Fibroblast of peridontal ligament (primary cell): ENCODE measurements around the gene PNMA1.
A peak's percentile ranks its signal among the peaks of the same experiment; 100 is the strongest.

Source experiments
- DNase-seq: peaks from one replicate; pipeline ENCODE4 v3.0.0-alpha.2; 2010; ENCODE audit errors: extremely low read depth

Gene PNMA1

DNA sequence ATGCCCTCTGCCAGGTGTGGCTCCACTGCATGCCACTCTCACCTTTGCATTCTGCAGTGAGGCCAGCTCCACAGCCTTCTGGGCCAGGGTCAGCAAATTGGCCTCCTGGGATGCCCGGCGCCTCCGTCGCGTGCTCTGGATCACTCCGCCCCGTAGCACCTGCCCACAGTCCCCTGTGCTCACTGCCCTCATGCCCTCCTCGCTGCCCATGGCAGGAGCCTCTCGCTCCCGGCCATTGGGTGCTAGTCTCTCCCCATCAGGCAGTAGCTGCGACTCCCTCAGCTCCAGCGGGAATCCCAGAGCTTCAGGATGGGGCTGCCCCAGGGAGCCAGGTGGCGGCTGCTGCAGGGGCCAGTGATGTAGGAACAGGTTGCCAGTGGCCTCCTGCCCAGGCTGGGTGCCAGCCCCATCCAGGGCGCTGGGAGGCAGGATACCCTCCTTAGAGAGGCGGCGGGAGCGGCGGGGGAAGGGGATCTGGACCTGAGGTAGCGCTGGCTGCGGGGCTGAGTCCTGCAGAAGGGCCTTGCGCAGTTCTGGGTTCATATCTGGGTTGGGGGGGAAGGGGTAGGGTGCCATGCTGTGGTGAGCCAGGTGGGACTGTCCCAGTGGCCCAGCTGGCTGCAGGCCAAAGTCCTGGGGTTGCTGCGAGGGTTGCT, 24.5 kb upstream of the PNMA1 start:
- no peak for DNase-seq

GRCh38 chr14:73736842-73737241, 22.7 kb upstream of the PNMA1 start:
- DNase-seq = no peak

GRCh38 chr14:73732006-73732405, 17.8 kb upstream of the PNMA1 start:
- DNase-seq = no peak

- DNase-seq = no peak
These were observed 16.9 kb upstream of the PNMA1 start for GRCh38 chr14:73731111-73731510.

DNA sequence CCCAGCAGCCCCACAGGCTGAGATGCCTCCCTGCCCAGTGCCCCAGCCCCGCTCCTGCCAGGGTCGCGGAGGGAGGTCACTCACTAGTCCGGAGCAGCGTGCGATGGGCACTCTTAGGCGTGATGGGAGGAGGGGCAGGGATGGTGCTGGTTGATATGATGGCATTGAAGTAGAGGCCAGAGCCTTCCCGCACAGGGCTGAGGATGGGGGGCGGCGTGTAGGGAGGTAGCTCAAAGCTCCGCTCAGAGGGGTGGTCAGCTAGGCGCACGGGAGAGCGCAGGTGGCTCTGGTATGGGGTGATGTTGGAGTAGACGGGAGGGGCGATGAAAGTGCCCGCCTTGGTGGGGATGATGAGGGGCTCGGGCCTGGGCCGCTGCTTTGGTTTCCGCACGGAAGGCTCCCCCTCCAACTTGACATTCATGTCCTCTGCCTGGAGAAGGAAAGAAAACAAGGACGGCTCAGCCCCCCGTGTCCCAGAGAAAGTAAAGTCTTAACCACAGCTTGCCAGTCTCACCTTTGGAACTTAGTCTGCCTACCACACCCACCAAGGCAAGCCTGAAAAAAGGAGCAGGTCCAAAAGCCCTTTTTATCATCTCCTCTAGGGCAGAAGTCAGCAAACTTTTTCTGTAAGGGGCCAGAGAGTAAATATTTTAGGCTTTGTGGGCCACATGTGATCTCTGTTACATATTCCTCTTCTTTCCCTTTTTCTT, 15.5 kb upstream of the PNMA1 start:
- no peak for DNase-seq

DNA sequence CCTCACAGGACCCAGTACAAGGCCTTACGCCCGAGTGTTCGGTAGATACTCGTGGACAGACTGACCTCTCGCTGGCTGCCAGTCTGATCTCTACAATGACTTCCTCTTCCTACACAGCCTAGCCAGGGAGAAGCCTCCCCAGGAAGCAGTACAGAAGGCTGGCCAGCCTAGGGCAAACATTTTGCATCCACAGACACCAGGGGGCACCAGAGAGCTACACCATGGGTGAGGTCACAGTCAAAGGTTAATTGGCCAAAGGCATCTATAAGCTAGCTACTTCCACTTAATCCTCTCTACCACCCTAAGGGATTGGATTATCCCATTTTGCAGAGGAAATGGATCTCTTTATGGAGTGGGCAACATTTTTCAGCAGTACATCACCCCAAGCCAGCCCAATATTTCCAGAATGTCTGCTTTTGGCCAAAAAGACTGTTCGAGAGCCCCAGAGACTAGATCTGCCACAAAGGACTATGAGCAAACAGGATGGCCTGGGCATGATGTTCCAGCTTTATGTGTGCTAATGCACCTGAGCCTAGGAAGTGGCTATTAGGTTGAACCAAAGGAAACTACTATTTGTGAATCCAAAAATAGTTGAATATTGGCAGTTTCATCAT, 14.6 kb upstream of the PNMA1 start:
- DNase-seq = peak; percentile 80

GRCh38 chr14:73727166-73727565, 13.0 kb upstream of the PNMA1 start:
- DNase-seq = no peak

DNA sequence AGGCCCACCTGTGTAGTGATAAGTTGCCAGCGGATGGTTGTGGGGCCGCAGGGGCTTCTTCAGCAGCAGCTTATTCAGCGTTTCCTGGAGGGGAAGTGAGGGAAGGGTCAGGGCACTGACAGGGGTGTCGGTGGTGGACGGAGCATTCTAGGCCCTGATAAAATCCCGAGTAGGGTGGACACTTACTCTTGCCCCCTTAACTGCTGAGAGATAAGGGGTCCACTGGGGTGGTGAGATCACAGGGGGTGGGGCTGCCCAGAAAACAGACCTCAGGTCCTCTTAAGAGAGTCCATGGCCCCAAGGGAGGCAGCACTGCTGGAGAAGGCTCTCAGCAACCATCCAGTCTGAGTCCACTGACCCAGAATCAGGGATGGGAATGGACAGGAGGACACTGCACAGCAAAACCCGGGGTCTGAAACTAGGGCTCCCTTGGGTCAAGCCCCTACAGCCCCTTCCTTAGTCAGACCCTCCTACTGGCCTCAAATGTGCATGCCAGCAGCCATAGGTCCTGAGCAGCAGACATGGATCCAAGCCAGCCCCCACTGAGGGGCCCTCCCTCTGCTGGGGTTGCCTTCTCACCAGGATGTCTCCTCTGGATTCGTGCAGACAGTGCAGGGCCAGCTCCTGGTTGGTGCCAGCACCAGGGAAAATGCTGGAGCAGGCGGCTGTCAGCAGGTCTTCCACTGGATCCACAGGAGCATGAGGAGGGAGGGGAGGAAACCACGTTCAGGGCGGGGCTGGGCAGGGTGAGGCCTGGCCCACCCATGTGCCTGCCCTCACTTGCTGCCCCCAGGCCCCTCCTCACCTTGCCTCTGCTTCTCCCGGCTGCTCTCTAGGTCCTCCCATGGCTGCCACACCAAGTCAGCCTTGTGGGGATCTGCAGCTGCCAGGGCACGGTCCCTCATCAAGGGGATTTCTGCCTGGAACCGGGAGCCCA, 12.1 kb upstream of the PNMA1 start:
- DNase-seq = no peak

DNA sequence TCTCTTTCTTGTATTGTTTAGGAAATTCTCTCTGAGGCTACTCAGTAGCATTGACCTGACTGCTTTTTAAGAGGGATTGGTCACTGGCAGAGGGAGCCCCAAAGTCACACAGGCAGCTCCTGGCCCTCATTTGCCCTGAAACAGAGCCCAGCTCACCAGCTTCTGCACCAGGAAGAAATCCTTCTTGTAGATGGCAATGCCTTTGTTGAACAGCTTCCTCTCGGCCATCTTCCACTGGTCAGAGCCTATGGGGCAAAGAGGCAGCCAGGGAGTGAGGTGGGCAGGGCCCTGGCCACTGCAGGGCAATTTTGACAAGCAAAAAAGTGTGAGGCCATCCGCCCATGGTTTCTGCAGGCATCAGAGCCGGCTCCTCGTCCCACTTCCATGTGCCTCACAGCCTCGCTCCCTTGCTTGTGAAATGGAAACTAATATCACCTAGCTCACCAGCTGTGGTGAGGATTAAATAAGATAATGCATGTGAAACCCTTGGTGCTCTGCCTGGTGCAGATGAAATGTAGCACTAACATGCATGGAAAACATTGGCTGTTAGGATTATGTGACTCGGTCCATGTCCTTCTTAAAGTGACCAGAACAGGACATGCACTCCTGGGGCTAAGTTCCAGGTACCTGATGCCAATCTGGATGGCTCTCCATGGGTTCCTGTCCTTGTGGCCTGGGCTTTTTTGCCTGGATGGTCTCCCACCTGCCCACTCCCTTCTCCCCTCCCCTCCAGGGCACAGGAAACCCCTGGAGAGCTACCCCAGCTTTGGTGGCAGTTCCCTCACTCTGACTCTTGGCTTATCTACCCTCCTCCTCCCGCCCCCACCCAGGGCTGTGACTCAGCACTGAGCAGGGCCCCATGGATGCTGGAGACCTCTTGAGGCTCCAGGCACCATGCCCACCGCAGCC, 11.2 kb upstream of the PNMA1 start:
- DNase-seq = no peak

DNA sequence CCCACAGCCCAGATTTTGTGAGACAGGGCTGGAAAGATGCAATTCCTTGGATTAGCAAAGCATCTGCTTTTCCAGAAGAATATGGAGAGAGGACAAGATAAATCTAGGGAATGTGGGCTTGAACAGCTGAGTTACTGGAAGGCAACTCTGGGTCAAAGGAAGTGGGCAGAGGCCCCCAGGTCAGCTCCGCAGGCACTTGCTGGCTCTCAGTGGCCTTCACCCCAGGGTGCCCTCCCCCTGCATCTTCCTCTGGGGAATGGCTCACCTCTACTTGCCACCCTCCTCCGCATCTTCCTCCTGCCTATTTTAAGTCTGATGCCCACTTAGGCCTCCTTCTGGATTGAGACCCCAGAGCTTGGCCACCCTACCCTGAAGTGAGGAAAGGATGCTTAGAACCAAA, 10.5 kb upstream of the PNMA1 start:
- no peak for DNase-seq

GRCh38 chr14:73723797-73724661, 9.8 kb upstream of the PNMA1 start:
- DNase-seq = peak; percentile 100

- peak; percentile 63 for DNase-seq
These were observed 9.2 kb upstream of the PNMA1 start for GRCh38 chr14:73723406-73723796.

GRCh38 chr14:73722581-73722980, 8.4 kb upstream of the PNMA1 start:
- DNase-seq = no peak

GRCh38 chr14:73721101-73721821, 7.1 kb upstream of the PNMA1 start:
- DNase-seq = no peak

GRCh38 chr14:73720636-73721035, 6.5 kb upstream of the PNMA1 start:
- no peak for DNase-seq

- DNase-seq = no peak
These were observed 5.6 kb upstream of the PNMA1 start for GRCh38 chr14:73719791-73720190.

GRCh38 chr14:73719361-73719760, 5.2 kb upstream of the PNMA1 start:
- DNase-seq = no peak

- no peak for DNase-seq
These were observed 4.5 kb upstream of the PNMA1 start for GRCh38 chr14:73718418-73719251.
